Stimulated activated CD8-positive, alpha-beta memory T cell treated with anti-CD3 and anti-CD28 coated beads, Interleukin-12 subunit alpha, Interleukin-12 subunit beta, amount 100 ng/mL, for 24 hours (primary cell): Measurements from ENCODE around the gene FAM186B.
"Not testable (repeated sequence)": the region's sequence is repeated elsewhere in the genome, so short reads cannot be mapped to it uniquely, and the experiment has no call there.

Source experiments
- DNase-seq: peaks from one replicate; pipeline ENCODE4 v3.0.0-alpha.2; 2020; ENCODE audit errors: extremely low read depth

The FAM186B gene

GRCh38 chr12:49635656-49636055, 30.2 kb upstream of the FAM186B start:
- no peak for DNase-seq

- no peak for DNase-seq
These were observed 29.6 kb upstream of the FAM186B start for GRCh38 chr12:49635036-49635435.

GRCh38 chr12:49633703-49634345, 28.4 kb upstream of the FAM186B start:
- no peak for DNase-seq

- DNase-seq: no peak
These were observed 27.7 kb upstream of the FAM186B start for GRCh38 chr12:49632986-49633702.

- DNase-seq: no peak
These were observed 27.0 kb upstream of the FAM186B start for GRCh38 chr12:49632401-49632800.

GRCh38 chr12:49631336-49631907, 26.0 kb upstream of the FAM186B start:
- DNase-seq: no peak

GRCh38 chr12:49627752-49628360, 22.4 kb upstream of the FAM186B start:
- DNase-seq: no peak

- DNase-seq: no peak
These were observed 21.4 kb upstream of the FAM186B start for GRCh38 chr12:49626836-49627235.

GRCh38 chr12:49626169-49626835, 20.9 kb upstream of the FAM186B start:
- no peak for DNase-seq

GRCh38 chr12:49624921-49625577, 19.6 kb upstream of the FAM186B start:
- DNase-seq: no peak

- peak; percentile 58 for DNase-seq
These were observed 17.9 kb upstream of the FAM186B start, which contains the start of gene PRPF40B for GRCh38 chr12:49623142-49623904. PRPF40B (plus strand) TSS chr12:49623561; CDS start chr12:49623591, 30 bp downstream.

GRCh38 chr12:49622501-49623141, 17.2 kb upstream of the FAM186B start:
- no peak for DNase-seq

- no peak for DNase-seq
These were observed 16.4 kb upstream of the FAM186B start for GRCh38 chr12:49621651-49622500.

GRCh38 chr12:49619286-49619685, 13.8 kb upstream of the FAM186B start:
- DNase-seq: no peak

- DNase-seq: no peak
These were observed 13.1 kb upstream of the FAM186B start for GRCh38 chr12:49618576-49618975.

- DNase-seq: no peak
These were observed 11.2 kb upstream of the FAM186B start for GRCh38 chr12:49616533-49617219.

GRCh38 chr12:49615725-49616124, 10.3 kb upstream of the FAM186B start:
- no peak for DNase-seq

GRCh38 chr12:49612210-49612609, 6.8 kb upstream of the FAM186B start:
- DNase-seq: no peak

- DNase-seq: not testable (repeated sequence)
These were observed 5.3 kb upstream of the FAM186B start for GRCh38 chr12:49610785-49611184.
